HG03159 (cell line): ENCODE data around the gene ARMCX4.
"Not testable (repeated sequence)": the region's sequence is repeated elsewhere in the genome, so short reads cannot be mapped to it uniquely, and the experiment has no call there.

ENCODE experiments used
- ATAC-seq: cut with Tn5 transposase; IDR thresholded peaks from one replicate; pipeline ENCODE4 v1.9.1; 2021; ENCODE audit warnings: mild to moderate bottlenecking, moderate library complexity; ENCODE audit not compliant: unreplicated experiment

The ARMCX4 gene

GRCh38 chrX:101485212-101485949, at the start of gene ARMCX4:
Gene ARMCX4 (plus strand): TSS chrX:101485456. CDS start chrX:101488590, 3,134 bp downstream.
- ATAC-seq, result peak; percentile 58

- no peak for ATAC-seq
Measured at GRCh38 chrX:101442085-101442484, 43.2 kb upstream of the ARMCX4 start.

GRCh38 chrX:101449279-101449678, 36.0 kb upstream of the ARMCX4 start:
- no peak for ATAC-seq

GRCh38 chrX:101450085-101450484, 35.2 kb upstream of the ARMCX4 start:
- ATAC-seq, result no peak

GRCh38 chrX:101450961-101451360, 34.3 kb upstream of the ARMCX4 start:
- ATAC-seq, result no peak

GRCh38 chrX:101452056-101452455, 33.2 kb upstream of the ARMCX4 start:
- ATAC-seq, result no peak

GRCh38 chrX:101460669-101461068, 24.6 kb upstream of the ARMCX4 start:
- ATAC-seq, result no peak

- peak; percentile 64 for ATAC-seq
Measured at GRCh38 chrX:101462892-101463291, 22.4 kb upstream of the ARMCX4 start.

- ATAC-seq, result no peak
Measured at GRCh38 chrX:101478366-101478765, 6.9 kb upstream of the ARMCX4 start.

- ATAC-seq, result no peak
Measured at GRCh38 chrX:101482296-101482695, 3.0 kb upstream of the ARMCX4 start.

- ATAC-seq, result no peak
Measured at GRCh38 chrX:101483705-101484104, 1.6 kb upstream of the ARMCX4 start.

GRCh38 chrX:101484135-101484534, 1.1 kb upstream of the ARMCX4 start:
- no peak for ATAC-seq

- ATAC-seq, result no peak
Measured at GRCh38 chrX:101488796-101489195, 3.5 kb downstream of the ARMCX4 start.

- ATAC-seq, result no peak
Measured at GRCh38 chrX:101491943-101492342, 6.7 kb downstream of the ARMCX4 start.

GRCh38 chrX:101493225-101493624, 8.0 kb downstream of the ARMCX4 start:
- ATAC-seq, result no peak

GRCh38 chrX:101502929-101503328, 17.7 kb downstream of the ARMCX4 start:
- not testable (repeated sequence) for ATAC-seq

GRCh38 chrX:101507372-101507771, 22.1 kb downstream of the ARMCX4 start:
- ATAC-seq, result no peak

- no peak for ATAC-seq
Measured at GRCh38 chrX:101507986-101508385, 22.7 kb downstream of the ARMCX4 start.

- no peak for ATAC-seq
Measured at GRCh38 chrX:101530944-101531343, 45.7 kb downstream of the ARMCX4 start.
